ENCODE results near the gene MAML3. TPM values are rescaled to one million over a fixed set of nuclear protein-coding genes. Genes with fewer than 3 reads are reported as not detected.
A peak's percentile ranks its signal among the peaks of the same experiment; 100 is the strongest.

Gene MAML3
- polyA plus RNA-seq, 1 donor, result 17.2 TPM

DNA sequence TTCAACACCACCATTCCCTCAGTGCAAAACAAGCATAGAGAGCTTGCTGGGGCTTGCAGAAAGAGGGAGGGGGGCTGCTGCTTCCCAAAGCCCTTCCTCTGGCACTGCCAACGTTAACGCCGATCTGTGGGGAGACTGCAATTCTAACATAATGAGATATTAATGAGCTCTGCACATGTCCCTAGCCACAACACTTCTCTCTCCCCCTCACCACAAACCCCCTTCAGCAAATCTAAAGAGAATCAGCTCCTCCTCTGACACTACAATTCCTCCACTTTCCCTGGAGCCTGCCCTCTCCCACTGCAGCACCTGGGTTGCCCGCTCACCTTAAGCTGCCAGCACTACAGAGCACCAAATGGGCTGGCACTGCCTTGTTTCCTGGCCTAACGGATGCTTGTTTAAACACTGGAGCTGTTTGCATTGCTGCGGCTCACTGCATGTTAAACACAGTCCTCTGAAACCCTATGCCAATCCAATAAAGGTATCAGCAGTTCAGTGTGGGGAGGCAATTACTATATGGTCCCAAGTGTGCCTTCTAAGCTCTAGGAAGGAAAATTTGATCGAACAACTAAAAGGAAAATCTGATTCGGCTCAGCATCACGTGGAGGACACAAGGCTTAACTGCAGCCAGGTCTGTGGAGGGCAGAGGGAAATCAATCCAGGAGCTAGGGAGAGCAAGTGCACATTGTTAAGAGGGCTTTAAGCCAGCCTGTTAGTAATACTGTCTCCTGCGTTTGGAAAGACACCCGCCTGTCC lies 232.4 kb downstream of the MAML3 start:
- peak; percentile 39 for DNase-seq

DNA sequence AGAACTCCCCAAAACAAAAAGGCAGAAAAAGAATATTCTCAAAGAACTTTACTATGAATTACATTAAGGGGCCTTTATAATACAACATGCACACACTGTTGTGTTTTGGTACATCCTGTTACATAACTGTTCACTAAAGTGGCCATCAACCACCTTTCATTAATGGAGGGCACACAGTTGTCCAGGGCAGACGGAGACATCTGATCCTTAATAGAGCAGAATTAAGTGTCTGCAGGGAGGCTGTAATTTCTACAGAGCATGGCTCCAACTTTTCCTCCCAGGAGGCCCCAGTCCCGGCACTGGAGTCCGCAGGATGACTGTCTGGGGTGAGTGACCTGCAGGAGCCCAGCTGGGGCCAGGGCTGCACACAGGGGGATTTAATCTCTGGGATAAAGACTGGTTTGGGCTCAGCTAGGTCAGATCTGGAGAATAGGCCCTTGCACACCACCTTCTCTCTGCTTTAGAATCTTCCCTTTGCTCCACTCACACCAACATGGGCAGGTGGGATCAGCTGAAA lies 233.4 kb downstream of the MAML3 start:
- no peak for DNase-seq

DNA sequence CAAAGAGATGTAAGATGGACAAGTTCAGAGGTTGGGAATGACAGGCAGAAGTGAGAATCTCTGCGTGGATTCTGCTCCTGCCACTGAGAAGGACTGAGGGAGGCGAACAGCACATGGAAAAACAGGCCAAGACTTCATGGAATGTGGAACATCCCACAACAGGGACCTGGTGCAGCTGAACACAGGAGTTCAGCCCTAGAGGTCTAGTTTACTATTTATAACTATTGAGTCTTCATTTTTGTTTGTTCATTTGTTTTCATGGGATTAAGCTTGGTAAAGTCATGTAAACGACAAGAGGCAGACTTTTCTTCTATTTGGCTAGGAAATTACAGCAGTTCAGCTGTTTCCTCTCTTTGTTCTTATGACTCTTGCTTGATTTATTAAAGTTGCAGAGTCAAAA lies 234.5 kb downstream of the MAML3 start:
- peak; percentile 30 for DNase-seq

DNA sequence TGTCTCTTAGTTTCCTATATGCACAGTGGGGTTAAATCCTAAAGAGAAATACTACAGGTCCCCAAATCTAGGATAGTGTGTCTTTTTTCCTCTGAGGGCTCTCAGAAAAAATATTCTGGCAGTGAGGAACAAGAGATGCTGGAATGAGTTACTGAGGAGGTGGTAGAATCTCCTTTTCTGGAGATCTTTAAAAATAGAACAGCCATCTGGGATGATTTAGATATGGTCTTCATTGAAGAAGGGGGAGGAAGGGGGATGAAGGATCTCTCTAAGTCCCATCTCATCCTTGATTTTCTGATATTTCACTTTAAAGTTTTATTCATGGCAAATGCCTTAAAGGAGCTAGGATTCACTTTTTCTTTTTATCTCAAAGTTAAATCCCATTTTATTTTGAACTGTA lies 235.0 kb downstream of the MAML3 start:
- DNase-seq, result no peak

DNA sequence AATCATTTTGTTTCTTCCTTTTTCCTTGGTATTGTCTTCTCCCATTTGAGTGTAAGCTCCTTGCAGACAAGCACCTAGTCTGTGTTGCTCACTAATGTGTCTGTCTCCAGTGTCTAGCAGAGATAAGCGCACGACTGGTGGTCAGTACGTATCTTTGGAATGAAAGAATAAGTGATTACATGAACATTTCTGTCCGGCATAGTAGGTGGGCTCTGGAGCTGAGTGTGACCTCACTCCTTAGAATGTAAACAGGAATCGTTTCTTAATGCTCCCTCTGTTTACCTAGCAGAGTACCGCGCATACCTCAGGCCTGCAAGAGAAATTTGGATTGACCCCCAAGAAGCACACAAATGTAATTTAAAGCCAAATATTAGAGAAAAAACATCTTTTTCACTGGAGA lies 235.4 kb downstream of the MAML3 start:
- DNase-seq, result no peak

DNA sequence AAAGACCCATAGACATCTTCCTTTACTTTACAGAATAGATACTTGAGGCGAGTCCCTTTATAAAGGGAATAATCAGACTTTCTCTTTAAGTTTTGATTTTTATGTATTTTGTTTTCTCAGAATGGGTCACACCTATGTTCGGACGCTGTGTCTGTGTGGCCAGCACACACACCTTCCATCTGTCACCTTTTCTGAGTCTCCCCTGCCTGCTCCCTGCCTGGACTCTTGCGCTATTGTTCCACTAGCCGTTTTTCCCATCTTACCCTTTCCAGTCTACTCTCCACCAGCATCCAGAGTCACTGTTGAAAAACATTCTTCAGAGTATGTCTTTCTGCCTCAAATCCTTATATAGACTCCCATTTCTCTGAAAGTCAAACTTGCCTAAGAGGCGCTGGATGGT lies 236.1 kb downstream of the MAML3 start:
- DNase-seq, result no peak

DNA sequence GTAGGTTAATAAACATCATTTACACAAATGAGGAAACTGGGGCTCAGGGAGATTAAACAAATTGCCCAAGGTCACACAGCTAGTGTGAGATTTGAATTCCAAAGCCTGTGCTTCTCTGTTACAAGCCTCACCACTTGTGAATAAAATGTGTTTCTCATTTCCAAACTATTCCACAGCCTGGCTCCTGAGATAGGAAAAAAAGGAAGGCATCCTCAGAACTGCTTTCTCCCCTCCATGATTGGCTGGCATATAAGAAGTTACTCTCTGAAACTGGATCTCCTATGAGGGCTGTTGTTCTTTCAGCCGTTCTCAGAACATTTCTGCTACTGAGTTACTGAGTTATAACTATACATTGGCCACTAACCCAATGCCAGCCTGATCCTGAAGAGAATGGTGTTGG lies 237.9 kb downstream of the MAML3 start:
- DNase-seq, result no peak

DNA sequence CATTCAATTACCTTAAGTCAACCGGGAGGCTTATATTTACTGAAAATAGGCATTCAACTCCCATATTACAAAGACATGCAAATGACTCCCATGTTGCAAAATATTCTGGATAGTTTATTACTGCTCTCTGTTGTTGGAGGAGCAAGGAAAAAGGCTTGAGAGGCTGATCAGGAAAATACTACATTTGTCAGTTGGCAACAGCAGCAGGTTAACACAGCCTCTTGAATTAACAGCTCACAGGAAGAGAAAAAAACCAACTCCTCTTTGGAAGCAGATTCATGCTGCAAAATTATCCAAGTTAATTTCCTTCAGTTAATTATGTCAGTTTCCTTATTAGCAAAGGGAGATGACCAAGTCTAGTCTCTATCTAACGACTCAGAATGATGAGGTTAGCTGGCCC lies 238.9 kb downstream of the MAML3 start:
- DNase-seq, result no peak

DNA sequence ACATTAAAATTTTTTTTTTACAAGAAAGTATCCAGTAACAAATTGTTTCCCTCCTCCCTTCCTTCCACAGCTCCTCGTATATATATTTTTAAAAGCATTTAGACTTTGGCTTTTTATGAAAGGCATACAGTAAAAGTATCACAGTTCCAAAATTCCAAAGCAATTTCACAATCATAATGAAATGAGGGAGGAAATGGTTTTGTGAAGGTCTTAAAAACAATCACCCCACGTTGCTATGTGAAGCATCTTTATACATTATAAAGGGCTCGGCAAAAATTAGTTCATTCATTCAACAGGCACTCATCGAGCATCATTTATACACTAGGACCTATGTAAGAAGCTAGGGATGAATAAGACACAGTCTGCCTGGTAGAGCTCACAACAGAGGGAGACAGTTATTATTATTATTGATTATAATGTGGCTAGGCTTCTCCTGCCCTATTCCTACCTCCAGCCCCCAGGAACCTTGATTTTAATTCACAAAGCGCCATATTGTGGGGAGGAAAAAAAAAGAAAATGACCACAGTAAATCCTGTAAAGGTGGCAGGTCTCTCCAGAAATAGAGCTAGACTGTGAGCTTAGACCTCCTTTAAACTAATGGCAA lies 239.9 kb downstream of the MAML3 start:
- DNase-seq, result no peak

DNA sequence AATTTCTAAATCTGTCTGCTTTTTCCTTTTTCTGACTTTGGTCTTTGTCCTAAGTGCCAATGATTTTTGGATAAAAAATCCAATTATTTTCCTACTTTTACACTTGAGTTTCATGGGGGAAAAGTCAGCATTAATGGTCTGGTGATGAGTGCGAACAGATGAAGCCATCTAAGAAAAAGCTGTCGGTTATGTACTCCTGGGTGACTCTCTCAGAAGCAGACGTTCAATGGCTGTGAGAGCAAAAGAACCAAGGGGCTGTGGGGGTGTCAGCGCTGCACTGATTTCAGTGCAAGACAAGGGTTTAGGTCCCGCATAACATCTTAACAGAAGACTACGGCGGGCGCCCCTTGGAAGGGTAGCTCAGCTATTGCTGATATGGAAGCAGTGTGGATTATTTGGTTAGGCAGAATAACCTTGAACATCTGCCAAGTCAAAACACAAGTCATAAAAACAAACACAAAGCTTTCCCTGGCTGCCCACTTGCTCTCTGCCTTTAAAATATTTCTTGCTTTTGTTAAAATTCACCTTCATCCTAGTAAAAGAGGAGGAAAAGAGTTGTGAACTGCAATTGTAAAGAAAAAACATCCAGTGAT lies 240.5 kb downstream of the MAML3 start:
- DNase-seq, result no peak

DNA sequence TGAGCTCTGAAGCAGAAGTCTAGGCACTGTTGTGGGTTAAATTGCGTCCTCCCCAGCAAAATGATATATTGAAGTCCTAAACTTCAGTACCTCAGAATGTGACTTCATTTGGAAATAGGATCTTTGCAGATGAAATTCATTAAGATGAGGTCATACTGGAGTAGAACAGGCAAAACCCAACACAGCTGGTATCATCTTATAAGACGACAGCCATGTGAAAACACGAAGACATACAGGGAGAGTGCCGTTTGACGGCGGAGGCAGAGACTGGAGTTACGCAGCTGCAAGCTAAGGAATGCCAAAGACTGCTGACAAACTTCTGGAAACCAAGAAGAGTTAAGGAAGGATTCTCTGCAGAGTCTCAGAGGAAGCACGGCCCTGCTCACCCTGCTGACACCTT lies 241.5 kb downstream of the MAML3 start:
- DNase-seq, result no peak

DNA sequence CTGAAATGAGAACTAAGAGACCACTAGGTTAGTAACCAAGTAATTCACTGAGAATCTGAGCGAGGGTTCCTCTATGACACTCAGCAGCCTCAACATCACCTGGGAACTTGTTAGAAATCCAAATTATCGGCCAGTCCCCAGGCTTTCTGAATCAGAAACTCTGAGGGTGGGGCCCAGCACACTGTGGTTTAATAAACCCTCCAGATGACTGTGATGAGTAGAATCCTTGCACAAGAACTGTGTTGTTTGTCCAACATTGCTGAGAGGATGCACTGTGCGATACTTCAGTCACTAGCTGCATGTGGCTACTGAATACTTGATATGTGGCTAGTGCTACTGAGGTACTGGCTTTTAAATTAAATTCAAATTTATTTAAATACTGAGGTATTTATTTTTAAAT lies 243.9 kb downstream of the MAML3 start:
- DNase-seq, result no peak

DNA sequence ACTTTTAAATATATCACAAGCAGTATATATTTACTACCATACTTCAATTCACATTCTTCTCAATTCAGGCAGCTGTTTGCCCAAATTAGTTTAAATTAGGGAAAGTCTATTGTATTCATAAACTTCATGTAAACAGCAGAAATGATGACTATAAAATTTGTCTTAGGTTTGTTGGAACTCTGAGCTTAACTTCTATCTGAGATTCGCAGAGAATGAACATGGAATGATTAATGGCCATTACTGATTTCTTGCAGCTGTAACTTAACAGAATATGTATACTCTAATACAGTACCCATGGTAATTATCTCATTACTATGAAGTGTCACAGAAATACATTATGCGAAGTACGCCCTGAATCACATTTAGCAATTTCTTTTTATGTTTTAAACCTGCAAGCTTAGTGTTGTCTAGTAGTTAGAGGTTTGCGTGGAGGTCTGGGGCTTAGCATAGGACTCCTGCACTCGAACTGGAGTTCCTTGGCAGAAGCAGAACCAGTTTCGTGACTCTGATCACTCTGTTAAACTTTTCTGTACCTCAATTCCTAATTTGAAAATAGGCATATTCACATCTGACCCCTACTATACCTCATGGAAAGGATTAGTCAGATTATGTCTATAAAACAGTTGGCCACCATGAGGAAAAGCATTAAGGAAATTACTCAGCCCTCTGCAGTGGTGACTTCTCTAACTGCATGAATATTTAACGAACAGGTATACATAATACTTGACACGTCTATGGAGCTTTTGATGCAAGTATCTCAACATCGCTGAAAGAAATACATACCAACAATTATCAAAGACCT lies 245.1 kb downstream of the MAML3 start:
- no peak for DNase-seq

DNA sequence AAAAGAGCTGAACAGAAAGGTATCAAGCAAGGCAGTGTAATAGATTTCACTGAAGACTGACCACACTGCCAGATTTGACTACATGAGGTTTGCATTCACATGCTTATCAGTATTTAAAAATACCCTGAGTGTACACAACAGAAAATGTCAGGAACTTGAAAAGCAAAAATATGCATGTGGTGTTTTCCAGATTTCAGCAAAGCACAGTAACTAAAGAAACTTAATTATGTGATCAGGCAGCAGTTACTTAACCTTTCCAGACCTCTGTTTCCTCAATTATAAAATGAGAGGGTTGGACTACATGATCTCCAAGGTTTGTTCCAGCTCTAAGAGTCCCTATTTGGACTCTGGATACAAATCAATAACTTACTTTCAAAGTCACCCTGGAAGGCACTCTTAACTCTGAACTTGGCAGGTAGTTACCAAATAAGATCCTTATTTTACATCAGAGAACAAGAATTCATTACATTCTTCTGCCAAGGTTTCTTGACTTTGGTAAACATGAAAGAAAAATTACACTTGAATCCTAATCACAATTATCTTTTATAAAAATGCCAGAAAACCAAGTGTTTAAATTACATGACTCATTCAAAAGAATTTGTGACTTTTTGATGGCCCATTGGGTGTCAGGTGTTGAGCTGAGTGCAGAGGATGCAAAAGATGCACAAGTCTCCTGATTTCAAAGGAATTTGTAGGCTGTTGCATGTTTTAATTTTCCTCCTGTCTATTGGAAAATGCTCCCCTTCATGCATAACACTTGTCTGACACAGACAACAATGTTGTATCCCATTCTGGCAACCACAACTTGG lies 246.8 kb downstream of the MAML3 start:
- DNase-seq, result no peak

DNA sequence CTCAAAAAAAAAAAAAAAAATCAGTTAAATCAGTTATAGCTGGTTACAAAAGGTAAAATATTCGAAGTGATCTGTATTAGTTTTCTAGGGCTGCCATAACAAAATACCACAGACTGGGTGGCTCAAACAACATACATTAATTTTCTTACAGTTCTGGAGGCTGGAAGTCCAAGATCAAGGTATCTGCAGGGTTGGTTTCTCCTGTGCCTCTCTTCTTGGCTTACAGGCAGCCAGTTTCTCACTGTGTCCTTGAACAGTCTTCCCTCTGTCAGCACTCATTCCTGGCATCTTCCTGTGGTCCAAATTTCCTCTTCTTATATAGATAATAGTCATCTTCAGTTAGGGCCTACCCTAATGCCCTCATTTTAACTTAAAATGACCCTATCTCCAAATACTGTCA lies 248.5 kb downstream of the MAML3 start:
- no peak for DNase-seq

DNA sequence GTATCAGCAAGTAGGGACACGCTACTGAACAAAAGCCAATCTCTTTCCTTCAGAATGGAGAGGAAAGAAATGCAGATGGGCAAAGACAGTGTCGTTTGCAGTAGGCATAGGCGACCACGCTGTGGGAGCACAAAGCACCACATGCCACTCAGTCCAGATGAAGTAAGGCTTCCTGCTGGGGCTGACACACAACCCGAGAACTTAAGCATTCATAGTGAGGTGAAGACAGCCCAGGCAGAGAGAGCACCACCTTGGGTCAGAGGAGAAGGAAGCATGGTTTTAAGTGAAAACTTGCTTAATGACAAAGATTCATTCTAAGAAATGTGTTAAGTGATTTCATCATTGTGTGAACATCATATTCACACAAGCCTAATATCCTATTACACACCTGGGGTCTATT lies 249.6 kb downstream of the MAML3 start:
- DNase-seq, result no peak

DNA sequence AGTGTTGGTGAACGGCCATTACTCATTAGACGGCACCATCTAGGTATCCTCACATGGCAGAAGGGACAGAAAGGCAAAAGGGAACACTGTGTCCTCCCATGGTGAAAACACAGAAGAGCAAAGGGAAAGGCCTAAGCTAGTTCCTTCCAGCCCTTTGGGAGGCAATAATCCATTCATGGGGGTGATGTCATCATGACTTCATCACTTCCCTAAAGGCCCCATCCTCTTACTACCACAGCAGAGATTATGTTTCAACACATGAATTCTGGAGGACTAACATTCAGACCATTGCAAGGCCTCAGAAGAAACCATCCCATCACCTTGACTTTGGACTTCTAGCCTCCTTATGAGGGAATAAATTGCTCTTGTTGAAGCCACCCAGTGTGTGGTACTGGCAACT lies 250.1 kb downstream of the MAML3 start:
- no peak for DNase-seq

DNA sequence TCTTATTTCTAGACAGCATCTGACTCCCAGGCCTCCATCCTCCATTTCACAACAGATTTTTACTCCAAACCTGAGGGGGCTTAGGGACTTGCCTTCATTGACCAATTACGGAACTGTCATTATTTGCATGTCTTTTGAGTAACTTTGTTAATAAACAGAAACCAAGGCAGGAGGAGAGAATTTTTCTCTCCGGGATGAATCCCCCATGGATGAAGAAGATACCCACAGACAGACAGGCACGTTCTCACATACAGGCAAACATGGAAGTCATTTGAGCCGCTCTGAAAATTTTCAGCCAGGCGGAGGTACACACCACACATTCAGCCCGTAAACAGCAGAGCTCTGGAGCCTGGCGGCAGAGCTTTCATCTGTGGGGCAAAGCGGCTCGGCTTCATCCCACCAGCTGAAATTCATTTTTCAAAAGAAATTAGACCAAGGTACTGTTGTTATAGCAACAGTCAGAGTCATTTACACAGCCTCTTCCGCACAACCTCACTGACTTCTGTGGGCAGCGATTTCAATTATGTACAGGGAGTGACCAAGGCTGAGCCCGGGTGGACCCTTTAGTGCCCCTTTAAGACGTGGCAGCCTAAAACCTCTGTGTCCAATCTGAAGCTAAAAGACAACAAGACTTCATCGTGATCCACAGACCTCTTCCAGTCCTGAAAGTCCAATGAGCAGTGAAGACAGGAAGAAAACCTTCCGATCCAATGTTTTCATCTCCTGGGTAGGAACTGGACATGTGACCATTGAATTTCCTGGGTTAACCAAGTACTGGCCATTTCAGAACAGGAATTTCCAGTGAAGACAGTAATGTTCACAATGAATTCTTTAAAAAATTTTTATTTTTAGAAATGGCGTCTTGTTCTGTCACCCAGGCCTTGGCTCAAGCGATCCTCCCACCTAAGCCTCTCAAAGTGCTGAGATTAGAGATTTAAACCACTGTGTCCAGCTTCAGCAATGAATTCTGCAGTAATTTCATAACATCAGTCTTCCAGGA lies 251.4 kb downstream of the MAML3 start:
- DNase-seq, result no peak

DNA sequence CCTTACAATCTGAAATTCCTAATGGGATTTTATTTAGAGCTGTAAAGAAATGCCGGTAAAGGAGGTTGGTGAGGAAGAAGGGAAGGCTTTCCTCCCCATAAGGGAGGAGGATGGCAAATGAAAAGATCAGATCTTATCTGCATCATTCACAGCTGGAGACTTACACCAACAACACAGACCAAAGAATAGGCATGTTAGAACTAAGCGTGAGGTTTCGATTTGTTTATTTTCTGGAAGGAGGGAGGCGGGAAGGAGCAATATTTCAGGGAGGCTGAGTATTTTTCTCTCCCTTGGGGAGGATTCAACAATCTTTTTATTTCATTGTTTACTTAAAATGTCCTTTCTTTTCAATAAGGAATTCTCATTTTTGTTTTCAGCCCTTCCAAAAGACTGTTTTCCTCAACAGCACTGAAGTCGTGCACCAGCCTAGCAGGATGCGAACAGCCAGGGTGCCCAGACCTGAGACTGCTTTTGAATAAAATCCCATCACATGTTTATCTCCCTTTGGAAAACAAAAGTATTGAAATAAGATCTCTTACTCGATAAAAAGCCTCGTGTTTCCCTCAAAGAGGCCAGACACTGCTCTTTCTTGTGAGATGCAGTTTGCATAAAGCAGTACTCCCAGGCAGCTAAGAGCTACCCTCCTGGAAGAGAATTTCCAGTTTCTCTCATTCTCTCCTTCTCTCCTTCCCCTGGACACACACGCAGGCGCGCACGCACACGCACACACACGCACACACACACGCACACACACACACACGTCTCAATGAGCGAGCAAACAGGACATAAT lies 252.3 kb downstream of the MAML3 start:
- no peak for DNase-seq

DNA sequence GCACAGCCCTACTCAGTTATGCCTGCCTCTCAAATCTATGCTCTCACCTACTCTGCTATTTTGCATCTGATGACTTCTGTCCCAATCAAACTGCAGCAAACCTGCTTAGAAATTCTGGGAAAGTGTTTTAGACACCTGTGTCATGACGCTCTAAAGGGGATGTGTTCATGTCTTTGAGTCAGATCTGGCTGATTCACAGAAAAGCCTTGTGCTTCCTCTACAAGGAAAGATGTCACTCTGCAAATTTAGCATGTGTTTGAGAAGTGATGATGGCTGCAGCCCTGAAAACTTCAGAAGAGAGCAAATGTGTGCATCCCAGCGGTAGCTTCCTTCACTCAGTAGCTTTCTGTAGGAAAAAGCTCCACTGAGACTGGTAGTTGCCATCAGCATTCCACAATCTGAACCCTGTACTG lies 253.0 kb downstream of the MAML3 start:
- DNase-seq, result no peak

Data from left kidney (tissue), 2 donors.